Stimulated activated CD8-positive, alpha-beta memory T cell treated with anti-CD3 and anti-CD28 coated beads, Interleukin-15, amount 100 ng/mL, for 1 hour (primary cell): ENCODE results near the gene WIPF1.

Experiments
- DNase-seq: peaks from one replicate; pipeline ENCODE4 v3.0.0-alpha.2; 2020; ENCODE audit warnings: low read depth

WIPF1 gene

GRCh38 chr2:174540893-174541292, 56.7 kb downstream of the WIPF1 start:
- no peak for DNase-seq

GRCh38 chr2:174535757-174536703, 61.6 kb downstream of the WIPF1 start:
- DNase-seq: no peak

- DNase-seq: no peak
Measured at GRCh38 chr2:174535083-174535482, 62.5 kb downstream of the WIPF1 start.

- no peak for DNase-seq
Measured at GRCh38 chr2:174529916-174530315, 67.7 kb downstream of the WIPF1 start.

DNA sequence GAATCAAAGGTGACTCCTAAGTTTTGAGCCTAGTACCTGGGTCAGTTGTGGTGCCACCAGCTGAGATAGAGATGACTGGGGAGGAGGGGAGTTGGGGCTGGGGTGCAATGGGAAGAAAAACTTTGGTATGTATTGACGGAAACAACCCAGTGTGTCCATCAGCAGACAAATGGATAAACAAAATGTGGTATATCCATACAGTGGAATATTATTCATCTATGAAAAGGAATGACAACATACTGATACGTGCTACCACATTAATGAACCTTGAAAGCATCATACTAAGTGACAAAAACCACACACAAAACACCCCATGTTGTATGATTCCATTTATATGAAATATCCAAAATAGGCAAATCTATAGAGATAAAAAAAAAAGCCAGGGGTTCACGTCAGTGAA, 69.6 kb downstream of the WIPF1 start:
- no peak for DNase-seq

DNA sequence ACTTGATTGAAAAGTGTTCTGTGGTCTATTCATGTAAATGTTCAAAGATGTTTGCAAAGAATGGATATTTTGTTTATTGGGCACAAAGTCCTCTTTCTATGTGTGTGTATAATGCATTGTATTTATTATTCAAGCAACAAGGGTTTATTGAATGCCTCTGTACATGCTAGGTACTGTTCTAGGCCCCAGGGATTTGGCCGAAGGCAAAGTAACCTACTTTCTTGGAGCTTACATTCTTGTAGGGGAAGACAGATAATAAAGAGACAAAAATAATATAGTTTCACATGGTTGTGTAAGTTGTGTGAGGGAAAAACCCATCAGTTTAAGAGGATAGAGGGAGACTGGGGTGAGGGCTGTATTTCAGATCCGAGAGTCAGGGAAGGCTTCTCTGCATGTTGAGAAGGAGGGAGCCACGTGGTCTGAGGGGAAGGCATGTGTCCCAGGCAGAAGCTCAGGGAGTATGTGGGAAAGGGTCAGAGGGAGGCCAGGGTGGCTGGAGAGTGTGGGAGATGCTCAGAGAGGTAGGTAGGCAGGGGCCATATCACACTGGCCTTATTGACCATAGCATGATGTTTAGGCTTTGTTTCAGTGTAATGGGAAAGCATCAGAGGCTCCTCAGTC, 70.4 kb downstream of the WIPF1 start:
- DNase-seq: no peak

DNA sequence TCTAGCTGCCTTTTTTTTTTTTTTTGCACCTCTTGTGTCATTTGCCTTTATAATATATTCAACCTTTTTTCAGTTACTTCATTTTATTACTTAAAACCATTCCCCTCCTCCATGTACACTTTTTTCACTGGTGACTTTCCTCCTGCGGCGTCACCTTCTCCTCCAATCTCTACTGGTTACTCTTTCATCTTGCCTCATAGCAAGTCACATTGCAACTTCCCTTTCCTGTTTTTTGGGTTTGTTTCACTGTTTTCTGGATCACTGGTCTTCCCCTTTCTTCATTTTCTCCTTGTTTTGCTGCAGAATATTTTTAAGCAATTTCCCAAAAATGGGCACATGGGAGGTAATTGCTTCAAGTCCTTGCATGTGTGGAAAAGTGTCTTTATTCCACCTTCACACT, 73.1 kb downstream of the WIPF1 start:
- DNase-seq: no peak

DNA sequence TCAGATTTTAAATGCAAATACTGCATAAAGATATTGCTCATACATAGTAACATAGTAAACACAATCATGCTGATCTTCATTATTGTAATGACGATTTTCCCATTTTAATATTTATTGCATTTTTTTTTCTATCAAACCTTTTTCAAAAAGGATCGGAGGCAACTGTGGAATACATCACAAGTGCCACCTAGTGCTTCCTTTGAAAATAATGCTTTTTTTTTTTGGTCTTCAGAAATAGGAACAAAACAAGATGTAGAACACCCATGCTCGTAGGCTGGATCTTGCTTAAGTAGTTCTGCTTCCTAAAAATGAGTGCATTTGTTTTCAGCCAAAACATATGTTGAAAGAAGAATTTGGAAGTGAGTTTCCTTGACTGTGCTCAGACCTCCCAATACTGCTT, 75.1 kb downstream of the WIPF1 start:
- no peak for DNase-seq

GRCh38 chr2:174518395-174518794, 79.2 kb downstream of the WIPF1 start:
- no peak for DNase-seq

DNA sequence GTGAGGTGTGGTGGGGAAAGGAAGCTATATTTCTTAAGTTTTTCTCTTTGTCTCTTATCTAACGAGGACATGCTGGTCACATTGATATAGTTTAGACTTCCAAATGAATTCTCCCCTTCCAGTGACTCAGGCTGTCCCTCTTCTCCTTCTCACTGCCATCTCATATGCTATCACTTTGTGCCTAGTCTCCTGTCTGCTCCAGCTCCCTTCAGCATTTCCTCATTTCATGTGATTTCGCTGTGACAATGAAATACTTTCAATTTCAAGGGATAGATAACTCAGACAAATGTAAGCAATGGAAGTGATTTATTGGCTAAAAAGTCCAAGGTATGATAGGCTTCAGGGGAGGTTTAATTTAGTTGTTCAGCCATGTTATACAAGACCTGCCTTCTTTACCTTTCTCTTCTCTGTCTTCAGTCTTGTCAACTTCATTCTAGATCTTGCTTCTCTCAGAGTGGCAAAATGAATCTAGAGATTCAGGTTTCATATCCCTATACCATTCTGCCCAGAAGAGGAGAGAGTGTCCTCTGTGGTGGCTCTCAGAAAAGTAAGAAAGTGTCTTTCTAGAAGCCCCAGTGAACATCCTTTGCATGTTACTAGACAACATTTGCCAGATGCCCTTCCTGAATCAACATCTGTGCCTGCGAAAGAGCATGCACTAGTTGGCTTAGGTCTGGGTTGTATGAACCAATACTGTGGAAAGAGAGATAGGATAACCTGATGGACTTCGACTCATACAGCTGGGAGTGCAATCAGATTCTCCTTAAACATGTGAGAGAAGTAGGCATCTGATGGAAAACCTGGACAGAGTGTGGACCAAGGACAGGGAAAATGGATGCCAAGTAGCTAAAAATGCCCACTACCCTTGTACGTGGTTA, 80.9 kb downstream of the WIPF1 start:
- no peak for DNase-seq

- DNase-seq: no peak
Measured at GRCh38 chr2:174512345-174512744, 85.3 kb downstream of the WIPF1 start.

- no peak for DNase-seq
Measured at GRCh38 chr2:174511580-174512260, 85.9 kb downstream of the WIPF1 start.

GRCh38 chr2:174510583-174511189, 86.9 kb downstream of the WIPF1 start:
- no peak for DNase-seq
